IPS DF 4.7 (cell line): ENCODE measurements around the gene JAM3.

Experiments used
- DNase-seq: peaks from one replicate; pipeline ENCODE4 v3.0.0-alpha.2; 2013; ENCODE audit warnings: low spot score; ENCODE audit errors: extremely low read depth

Gene JAM3

GRCh38 chr11:134068829-134069425 is at the start of gene JAM3:
JAM3 (plus strand) TSS chr11:134069072; CDS start chr11:134069084, 12 bp downstream.
- peak; percentile 75 for DNase-seq

- DNase-seq = no peak
These were observed 49.4 kb upstream of the JAM3 start for GRCh38 chr11:134019500-134019899.

- DNase-seq = no peak
These were observed 48.3 kb upstream of the JAM3 start for GRCh38 chr11:134020598-134020997.

- no peak for DNase-seq
These were observed 47.5 kb upstream of the JAM3 start for GRCh38 chr11:134021326-134021725.

- no peak for DNase-seq
These were observed 46.1 kb upstream of the JAM3 start for GRCh38 chr11:134022748-134023147.

GRCh38 chr11:134024420-134025081 is 44.3 kb upstream of the JAM3 start:
- DNase-seq = no peak

- no peak for DNase-seq
These were observed 43.8 kb upstream of the JAM3 start for GRCh38 chr11:134025082-134025429.

GRCh38 chr11:134026655-134027343 is 42.1 kb upstream of the JAM3 start:
- no peak for DNase-seq

GRCh38 chr11:134027671-134028070 is 41.2 kb upstream of the JAM3 start:
- DNase-seq = no peak

- DNase-seq = no peak
These were observed 40.4 kb upstream of the JAM3 start for GRCh38 chr11:134028368-134028920.

GRCh38 chr11:134030853-134031252 is 38.0 kb upstream of the JAM3 start:
- DNase-seq = no peak

GRCh38 chr11:134032043-134032442 is 36.8 kb upstream of the JAM3 start:
- DNase-seq = no peak

- DNase-seq = no peak
These were observed 36.3 kb upstream of the JAM3 start for GRCh38 chr11:134032501-134033091.

GRCh38 chr11:134033276-134033675 is 35.6 kb upstream of the JAM3 start:
- no peak for DNase-seq

GRCh38 chr11:134033696-134034491 is 35.0 kb upstream of the JAM3 start:
- DNase-seq = no peak

- DNase-seq = no peak
These were observed 34.1 kb upstream of the JAM3 start for GRCh38 chr11:134034496-134035381.

- no peak for DNase-seq
These were observed 32.3 kb upstream of the JAM3 start for GRCh38 chr11:134036492-134037045.

- no peak for DNase-seq
These were observed 31.6 kb upstream of the JAM3 start for GRCh38 chr11:134037046-134037908.

- DNase-seq = no peak
These were observed 29.9 kb upstream of the JAM3 start for GRCh38 chr11:134038897-134039470.
